RPMI7951 (cell line): ENCODE measurements around the gene ZNF727. TPM values are rescaled to one million over a fixed set of nuclear protein-coding genes. Genes with fewer than 3 reads are reported as not detected.
"Not testable (repeated sequence)": the region's sequence is repeated elsewhere in the genome, so short reads cannot be mapped to it uniquely, and the experiment has no call there.

Source experiments
- DNase-seq: peaks from one replicate; pipeline ENCODE4 v3.0.0-alpha.2; 2012; ENCODE audit warnings: low read depth
- total RNA-seq: library from RNA; depleted of rRNA; stranded (reverse); fragments of >200 nt; shearing (Covaris generic); gene quantifications from 2 replicates; pipeline ENCODE4 v1.2.3, GENCODE V29; 2014; rRNA removed

Gene ZNF727
- total RNA-seq: not detected in 2 replicates

DNA sequence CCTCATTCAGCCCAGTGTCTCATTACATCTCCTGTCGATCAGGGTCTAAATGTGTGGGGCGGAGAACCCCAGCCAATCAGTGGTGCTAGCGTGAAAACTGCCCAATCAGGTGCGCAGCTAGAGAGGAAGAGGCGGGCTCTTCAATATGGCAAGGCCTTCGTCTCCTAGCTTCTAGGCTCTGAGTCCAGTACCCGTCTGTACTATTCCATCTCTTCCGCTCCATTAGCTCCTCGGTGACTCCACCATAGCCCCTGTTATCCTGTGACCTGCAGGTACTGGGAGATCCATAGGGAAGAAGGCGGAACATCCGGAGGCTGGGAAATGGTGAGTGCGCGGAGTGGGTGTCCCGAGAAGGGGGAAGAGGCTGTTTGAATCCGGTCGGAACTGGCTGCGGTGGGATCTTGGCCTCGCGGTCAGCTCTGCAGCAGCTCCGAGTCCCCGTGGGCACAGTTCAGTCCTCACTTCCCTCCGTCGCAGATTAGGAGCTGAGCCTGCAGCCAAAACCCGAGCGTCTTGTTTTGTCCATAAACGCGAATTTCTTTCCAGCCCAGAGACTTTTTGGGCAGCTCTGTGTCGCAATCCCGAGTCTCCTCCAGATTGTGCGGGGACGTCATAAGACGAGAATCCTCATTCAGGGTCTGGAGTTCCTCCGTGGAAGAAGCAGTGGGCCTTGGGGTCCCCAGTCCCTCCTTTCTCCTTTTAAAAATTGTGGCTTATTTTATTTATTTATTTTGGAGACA lies at the start of gene ZNF727:
Gene ZNF727 (plus strand): TSS at position 134 of the 740 bp plus-strand sequence. CDS start 188 bp downstream, at position 322.
- no peak for DNase-seq

DNA sequence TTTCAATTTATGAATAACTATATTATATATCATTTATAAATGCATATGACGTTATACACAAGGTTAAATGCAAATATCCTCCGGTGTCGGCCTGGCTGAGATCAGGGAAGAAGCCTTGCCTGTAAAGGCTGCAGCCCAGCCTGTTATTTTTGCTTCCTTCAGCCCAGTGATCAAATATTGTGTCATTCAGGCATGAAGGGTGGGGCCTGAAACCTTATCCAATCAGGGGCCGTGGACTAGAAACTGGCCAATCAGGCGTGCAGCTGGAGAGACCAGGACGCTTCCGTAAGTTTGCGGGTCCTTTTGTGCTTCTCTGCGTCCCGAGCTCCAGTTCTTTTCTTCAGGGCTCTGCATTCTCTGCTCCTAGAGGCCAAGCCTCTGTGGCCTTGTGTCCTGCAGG lies 46.7 kb upstream of the ZNF727 start, which contains the start of gene ZNF722:
Gene ZNF722 (plus strand): TSS at position 301 of the 400 bp plus-strand sequence. CDS start 113 bp downstream, outside the sequence.
- no peak for DNase-seq

DNA sequence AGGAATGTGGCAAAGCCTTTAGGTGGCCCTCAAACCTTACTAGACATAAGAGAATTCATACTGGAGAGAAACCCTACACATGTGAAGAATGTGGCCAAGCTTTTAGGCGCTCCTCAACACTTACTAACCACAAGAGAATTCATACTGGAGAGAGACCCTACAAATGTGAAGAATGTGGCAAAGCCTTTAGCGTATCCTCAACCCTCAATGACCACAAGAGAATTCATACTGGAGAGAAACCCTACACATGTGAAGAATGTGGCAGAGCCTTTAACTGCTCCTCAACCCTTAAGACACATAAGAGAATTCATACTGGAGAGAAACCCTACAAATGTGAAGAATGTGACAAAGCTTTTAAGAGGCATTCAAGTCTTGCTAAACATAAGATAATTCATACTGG lies 29.7 kb upstream of the ZNF727 start:
- DNase-seq: not testable (repeated sequence)

DNA sequence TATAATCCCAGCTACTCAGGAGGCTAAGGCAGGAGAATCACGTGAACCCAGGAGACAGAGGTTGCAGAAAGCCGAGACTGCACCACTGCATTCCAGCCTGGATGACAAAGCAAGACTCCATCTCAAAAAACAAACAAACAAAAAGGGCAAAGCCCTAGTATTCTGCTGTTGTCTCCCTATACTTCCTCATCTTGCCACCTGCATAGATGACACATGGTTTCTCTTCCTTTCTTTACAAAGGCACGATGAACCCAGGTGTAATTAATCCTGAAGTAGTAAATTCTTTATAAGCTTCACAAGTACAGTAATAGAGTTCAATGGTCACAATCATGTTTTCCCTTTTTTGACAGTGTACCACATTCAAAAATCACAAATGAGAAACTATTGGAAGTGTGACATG lies 9.8 kb upstream of the ZNF727 start:
- DNase-seq: no peak

DNA sequence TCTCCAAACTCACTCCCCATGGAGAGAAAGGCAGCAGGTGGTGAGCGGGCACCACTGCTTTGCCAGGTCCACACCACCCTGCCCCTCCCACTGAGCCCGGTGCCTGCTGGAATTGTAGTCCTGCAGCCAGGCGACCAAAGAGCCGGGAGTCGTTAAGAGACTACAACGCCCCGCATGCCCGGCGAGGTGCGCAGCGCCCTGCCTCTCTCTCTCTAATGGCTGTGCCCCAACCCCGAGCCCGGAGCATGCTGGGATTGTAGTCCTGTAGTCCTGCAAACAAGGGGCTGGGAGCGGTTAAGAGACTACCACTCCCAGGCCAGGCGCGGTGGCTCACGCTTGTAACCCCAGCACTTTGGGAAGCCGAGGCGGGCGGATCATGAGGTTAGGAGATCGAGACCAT lies 8.1 kb upstream of the ZNF727 start:
- no peak for DNase-seq

DNA sequence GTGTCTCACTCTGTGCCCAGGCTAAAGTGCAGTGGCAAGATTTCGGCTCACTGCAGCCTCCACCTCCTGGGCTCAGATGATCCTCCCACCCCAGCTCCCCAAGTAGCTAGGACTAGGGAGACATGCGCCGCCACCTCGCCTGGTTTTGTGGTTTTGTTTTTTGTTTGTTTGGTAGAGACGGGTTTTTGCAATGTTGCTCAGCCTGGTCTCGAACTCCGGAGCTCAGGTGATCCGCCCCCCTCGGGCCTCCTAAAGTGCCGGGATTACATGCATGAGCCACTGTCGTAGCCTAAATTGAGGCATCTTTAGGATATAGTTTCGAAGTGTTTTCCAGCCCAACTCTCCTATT lies 781 bp downstream of the ZNF727 start:
- no peak for DNase-seq

DNA sequence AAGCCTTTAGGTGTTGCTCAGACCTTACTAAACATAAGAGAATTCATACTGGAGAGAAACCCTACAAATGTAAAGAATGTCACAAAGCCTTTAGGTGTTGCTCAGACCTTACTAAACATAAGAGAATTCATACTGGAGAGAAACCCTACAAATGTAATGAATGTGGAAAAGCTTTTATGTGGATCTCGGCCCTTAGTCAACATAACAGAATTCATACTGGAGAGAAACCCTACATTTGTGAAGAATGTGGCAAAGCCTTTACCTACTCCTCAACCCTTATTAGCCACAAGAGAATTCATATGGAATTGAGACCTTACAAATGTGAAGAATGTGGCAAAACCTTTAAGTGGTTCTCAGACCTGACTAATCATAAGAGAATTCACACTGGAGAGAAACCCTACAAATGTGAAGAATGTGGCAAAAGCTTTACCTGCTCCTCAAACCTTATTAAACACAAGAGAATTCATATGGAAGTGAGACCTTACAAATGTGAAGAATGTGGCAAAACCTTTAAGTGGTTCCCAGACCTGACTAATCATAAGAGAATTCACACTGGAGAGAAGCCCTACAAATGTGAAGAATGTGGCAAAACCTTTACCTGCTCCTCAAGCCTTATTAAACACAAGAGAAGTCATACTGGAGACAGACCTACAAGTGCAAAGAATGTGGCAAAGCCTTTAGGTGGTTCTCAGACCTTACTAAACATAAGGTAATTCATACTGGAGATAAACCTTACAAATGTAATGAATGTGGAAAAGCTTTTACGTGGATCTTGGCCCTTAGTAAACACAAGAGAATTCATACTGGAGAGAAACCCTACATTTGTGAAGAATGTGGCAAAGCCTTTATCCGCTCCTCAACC lies 32.8 kb downstream of the ZNF727 start:
- DNase-seq: not testable (repeated sequence)

DNA sequence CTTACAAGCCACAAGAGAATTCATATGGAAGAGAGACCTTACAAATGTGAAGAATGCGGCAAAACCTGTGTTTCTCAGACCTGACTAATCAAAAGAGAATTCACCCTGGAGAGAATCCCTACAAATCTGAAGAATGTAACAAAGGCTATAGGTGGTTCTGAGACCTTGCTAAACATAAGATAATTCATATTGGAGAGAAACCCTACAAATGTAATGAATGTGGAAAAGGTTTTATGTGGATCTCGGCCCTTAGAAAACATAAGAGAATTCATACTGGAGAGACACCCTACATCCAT lies 33.4 kb downstream of the ZNF727 start:
- no peak for DNase-seq

DNA sequence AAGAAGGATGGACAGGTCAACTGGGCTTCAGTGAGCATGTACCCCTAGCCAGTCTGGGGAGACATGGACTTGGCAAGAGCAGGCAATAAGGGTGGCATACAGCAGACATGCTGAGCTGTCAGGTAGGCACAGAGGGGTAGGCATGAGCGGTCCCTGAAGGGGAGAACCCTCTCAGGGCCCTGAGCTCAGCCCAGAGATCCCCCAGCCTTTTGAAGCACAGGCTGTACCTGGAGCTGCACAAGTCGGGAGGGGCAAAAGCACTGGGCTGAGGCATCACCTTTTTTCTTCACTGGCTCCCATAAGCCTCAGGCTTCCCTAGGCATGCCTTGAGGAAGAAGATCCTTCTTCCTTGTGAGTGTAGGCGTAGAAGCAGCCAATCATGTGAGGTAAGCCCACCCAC lies 42.3 kb downstream of the ZNF727 start:
- no peak for DNase-seq

DNA sequence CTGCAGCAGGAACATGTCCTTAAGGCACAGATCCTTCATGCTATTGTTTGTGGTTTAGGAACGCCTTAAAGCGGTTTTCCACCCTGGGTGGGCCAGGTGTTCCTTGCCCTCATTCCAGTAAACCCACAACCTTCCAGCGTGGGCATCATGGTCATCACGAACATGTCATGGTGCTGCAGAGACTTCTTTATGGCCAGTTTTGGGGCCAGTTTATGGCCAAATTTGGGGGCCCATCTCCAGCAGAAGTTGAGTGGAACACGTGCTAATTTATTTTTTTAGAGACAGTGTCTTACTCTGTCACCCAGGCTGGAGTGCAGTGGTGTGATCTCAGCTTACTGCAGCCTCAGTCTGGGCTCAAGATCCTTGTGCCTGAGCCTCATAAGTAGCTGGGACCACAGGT lies 43.6 kb downstream of the ZNF727 start:
- DNase-seq: not testable (repeated sequence)

Other genes starting within 250 kb of the ZNF727 start
- not detected in 2 replicates for gene ZNF722, start 46.6 kb upstream of the ZNF727 start, total RNA-seq
- gene ZNF735, start 161.8 kb downstream of the ZNF727 start, total RNA-seq: not detected in 2 replicates
- not detected in 2 replicates for gene ZNF679, start 183.0 kb downstream of the ZNF727 start, total RNA-seq